NCI-H82 (cell line): ENCODE data around the gene SSX2IP.
A peak's percentile ranks its signal among the peaks of the same experiment; 100 is the strongest.
"Not testable (repeated sequence)": the region's sequence is repeated elsewhere in the genome, so short reads cannot be mapped to it uniquely, and the experiment has no call there.

Experiments
- DNase-seq: peaks from one replicate; lab custom pipeline; 2025; lab: John Stamatoyannopoulos, UW

SSX2IP gene

DNA sequence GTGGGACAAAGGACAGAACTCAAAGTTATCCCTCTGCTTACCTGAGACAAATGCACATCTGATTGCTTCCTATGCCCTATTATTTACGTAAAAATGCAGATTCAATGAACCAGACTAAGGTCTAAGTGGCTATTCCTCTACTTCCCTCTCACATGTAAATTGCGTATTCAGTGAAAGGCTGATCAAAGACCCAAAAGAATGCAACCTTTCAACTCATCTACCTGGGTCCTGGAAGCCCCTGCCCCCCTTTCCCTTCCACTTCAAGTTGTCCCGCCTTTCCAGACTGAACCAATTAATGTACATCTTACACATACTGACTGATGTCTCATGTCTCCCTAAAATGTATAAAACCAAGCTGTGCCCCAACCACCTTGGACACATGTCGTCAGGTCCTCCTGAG lies 14.6 kb downstream of the SSX2IP start:
- DNase-seq, result no peak

DNA sequence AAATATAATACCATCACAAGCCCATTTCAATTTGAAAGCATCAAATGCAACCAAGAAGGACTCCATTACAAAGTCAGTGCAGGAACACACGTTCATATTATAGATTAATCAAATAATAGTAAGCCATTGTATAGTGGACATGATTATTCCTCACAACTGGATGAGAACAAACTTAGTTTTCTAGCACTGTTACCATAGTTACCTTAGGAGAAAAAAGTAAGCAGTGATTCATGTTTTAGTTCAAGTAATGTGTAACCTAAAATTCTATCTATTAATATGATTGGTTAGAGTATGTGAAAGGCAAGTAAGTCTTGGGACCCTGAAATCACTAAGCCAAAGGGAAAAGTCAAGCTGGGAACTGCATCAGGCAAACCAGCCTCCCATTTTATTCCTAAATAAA lies 15.2 kb downstream of the SSX2IP start:
- DNase-seq, result no peak

DNA sequence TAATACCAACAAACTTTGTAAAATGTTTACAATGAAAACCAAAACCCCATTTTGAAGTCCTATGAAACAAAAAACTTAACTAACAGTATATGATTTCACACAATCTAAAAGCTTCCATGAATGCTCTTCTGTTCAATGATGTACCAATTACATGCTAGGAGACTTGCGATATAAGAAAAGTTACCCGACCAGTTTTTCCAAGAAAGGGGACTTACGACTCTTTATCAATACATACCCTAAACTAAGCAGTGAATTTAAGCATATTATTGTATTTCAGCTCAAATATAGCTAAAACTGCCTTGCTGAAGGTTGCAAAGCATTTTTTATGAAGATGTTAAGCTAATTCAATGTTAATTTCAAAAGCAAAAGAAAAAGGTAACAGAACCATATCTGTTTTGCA lies 15.6 kb downstream of the SSX2IP start:
- no peak for DNase-seq

DNA sequence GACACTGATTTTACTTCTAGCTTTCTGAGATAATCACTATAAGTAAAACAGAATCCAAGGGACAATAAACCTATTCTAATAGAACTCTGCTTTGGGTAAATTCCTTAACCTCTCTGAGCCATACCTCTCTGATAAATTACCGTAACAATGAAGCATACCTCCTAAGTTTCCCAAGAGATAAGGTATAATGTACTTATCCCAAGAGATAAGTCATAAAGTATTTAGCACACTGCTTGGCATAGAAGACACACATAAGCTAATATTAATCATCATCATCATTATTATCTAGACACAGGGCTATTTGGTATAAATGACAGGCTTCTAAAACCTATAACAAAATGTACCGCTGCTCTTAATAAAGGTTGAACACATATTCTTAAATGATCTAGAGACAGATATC lies 16.2 kb downstream of the SSX2IP start:
- no peak for DNase-seq

DNA sequence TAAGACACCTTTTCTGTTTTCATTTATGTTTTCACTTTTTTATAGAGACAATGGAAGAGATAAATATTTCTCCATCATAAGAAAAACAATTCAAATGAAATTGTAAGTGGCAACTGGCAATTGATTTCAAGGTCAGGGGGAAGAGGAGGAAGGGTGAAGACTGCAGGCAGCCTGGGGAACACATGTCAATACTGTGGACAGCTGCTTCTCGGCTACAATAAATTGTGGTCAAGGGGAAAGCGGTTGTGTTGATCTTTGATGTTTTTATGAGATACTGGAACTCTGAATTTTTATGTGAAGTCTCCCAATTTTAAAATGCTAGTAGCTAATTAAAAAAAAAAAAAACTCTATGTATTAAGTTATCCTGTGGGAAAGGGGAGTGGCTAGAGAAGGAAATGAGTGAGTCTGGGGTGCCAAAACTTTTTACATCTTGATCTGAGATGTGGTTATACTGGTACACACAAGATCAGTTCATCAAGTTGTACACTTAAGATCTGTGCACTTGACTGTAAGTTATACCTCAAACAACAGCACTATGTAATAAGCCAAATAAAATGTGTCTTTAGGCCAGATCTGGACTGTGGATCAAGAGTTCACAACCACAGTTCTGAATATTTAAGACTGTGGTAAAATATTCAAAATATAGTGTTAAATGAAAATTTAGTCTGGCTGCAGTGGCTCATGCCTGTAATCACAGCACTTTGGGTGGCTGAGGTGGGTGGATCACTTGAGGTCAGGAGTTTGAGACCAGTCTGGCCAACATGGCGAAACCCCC lies 18.0 kb downstream of the SSX2IP start:
- DNase-seq, result peak; percentile 10

DNA sequence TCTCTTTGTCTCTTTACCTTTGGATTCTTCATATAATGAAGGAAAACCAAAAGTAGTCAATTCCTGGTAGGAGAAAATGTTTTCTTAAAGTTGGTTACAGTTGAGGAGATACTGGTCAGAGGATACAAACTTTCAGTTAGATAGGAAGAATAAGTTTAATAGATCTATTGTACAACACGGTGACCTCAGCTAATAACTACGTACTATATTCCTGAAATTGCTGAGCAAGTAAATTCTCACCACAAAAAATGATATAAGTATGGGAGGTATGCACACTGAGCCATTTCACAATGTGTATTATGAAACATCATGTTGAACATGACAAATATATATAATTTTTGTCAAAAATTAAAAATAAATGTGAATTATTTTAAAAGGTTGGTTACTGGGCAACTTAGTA lies 20.4 kb downstream of the SSX2IP start:
- DNase-seq, result no peak

DNA sequence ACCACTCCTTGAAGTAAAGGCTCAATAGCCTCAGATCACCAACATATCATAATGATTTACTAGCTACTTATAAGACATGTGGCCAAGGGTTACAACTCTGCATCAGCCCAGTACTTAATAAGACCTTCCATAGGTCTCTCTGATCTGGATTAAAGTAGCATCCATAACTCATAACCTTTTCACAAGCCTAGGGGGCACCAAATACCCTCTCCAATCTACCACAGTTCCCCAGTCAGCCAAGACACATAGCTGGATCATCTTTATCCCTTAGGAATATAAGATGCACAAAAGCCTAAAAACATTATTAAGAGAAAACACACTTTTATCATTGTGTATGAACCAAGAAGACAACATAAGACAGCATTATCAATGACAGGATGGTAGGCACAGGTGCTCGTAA lies 22.1 kb downstream of the SSX2IP start:
- peak; percentile 62 for DNase-seq

DNA sequence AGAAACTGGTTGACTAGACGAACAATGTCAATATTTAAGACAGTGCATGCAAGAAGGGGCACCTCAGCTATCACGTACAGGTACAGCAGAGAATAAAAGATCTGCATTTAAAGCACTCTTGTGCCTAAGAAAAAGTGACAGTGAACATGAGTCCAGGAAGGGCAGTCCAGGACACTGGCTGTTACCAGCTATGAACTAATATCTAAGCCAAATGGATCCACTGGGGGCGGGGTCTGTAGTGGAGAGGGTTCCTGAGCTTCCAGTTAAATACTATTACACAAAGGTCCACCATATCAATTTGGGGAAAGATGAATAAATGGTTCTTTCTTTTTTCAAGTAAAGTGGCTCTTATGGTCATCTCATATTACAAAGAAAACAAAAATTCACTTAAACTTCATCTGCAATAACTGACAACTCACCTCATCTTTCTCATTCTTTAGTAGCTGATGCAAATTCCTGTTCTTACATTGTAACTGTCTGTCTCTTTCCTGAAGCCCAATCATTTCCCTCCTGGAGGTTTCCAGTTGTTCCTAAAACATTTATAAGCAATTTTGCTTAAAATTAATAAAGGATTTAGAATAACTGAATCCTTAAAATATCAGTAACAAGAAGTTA lies 24.5 kb downstream of the SSX2IP start:
- peak; percentile 72 for DNase-seq

DNA sequence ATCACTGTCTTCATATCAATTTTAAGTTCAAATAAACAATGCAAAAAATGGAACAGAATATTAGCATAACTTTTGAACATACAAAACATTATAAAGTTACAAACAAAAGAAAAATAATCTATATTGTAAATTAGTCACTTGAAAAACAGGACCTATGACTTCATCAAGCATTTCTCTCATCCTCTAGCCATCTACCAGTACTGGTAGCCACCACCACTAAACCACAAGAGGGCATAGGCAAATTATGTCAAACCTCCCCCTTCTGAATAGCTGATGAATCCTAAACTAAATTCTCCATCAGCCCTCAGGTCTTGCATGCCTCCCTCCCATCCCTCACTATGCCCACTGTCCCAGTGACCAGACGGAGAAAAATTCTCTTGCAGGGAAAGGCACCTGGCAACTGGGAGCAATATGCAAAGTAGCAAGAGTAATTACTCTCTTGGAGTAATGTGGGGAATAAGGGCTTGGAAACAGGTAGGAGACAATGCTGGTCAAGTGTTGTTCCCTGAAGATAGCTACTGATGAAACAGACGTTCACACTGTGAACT lies 37.1 kb downstream of the SSX2IP start:
- DNase-seq, result peak; percentile 21

DNA sequence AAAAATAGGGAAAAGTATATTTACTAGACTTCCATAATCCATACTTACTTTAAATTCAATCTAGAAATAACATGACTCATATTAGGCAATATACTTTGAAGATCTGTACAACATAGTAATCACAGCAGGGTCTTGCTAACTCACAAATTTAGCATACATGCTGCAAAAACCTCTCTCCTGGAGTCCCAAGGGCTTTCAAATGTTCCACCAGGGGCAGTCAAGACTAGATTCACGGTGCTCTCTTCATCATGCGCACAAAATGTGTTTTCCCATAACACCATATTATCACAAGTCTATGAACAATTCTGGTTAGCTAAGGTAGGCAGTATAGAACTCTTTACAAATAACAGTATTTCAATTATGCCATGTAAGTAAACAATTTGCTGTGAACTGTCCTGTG lies 45.8 kb downstream of the SSX2IP start:
- DNase-seq, result no peak

DNA sequence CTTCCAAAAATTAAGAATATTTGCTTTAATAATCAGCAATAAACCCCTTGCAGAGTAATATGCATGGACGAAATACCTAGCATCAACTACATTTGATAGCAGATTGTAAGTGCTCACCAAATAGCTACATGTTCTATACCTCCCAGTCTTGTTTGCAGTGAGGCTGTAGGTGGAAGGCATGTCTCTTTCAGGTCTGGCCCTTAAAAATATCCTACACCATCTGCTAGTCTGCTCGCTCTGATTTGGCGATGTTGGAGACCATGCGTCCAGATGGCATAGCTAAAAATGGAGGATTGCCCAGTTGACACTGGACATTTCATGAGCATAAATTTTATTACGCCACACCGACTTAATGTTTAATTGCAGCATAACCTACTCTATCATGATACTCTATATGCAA lies 47.1 kb downstream of the SSX2IP start:
- no peak for DNase-seq

DNA sequence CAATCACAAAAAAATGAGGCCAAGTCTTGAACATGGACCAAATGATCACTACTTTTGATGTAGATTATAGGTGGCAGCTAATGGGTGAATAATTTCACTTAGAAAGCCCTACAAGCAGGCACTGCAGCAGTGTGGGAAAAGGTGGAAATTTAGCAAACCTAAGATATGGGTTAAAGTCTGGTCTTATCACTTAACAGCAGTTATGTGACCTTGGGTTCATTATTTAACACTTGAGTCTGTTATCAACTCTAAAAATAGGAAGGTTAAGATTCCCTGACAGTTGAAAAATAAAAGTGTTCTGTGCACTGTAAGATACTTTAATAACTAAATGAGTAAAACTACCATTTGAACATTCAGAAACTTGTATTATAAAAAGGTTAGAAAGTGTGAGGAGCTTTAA lies 47.5 kb downstream of the SSX2IP start:
- DNase-seq, result no peak

DNA sequence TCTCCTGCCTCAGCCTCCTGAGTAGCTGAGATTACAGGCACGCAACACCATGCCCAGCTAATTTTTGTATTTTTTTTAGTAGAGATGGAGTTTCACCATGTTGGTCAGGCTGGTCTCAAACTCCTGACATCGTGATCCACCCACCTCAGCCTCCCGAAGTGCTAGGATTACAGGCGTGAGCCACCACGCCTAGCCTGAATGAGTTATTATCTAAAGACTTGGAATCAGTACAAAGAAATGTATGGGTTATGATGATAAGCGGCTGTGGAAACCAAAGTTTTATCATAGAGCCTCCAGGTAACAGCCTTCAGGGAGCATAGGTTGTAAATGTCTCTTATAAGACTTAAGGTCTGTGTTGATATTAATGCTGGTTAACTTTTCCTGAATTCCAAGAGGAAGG lies 50.5 kb downstream of the SSX2IP start:
- DNase-seq, result not testable (repeated sequence)

DNA sequence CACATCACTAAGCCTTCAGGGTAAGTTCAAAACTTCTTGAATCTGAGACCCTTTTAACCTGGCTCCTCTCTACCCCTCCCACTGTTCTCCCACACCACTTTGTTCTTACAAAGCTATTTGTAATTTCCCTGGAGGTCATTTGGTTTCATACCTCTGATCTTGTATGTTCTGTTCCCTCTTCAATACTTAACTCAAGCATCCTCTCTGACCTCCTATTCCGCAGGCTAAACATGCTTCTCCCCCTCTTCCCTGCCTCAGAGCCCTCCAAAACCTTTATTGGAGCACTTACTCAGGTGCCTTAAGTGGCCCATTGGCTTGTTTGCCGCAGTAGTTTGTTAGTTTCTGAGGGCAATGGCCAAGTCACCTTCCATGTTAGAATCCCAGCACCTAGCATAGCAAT lies 54.8 kb downstream of the SSX2IP start:
- no peak for DNase-seq

DNA sequence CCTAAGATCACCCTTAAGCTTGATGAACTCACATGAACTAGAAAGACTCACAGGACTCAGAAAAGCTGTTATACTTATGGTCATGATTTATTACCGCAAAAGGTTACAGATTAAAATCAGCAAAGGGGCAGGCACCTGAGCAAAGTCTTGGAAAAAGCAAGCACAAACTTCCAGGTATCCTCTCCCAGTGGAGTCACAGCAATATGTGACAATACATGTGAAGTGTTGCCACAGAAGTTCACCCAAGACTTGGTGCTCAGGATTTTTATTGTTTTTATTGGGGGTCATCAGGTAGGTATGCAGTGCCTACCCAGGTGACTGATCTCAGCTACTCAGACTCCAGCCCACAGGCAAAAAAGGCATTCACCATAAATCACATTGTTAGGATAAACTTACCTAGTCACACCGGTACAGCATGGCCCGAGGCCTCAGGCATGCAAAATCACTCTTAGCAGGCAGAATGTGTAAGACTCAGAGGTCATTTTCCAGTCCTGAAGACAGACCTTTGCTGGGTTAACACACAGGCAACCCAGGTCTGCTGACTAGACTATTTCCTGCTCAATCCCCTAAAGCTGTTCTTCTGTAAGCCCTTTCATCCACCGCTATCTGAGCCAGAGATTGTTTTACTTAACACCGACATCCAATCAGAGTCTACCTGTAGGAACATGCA lies 55.6 kb downstream of the SSX2IP start:
- DNase-seq, result peak; percentile 62

DNA sequence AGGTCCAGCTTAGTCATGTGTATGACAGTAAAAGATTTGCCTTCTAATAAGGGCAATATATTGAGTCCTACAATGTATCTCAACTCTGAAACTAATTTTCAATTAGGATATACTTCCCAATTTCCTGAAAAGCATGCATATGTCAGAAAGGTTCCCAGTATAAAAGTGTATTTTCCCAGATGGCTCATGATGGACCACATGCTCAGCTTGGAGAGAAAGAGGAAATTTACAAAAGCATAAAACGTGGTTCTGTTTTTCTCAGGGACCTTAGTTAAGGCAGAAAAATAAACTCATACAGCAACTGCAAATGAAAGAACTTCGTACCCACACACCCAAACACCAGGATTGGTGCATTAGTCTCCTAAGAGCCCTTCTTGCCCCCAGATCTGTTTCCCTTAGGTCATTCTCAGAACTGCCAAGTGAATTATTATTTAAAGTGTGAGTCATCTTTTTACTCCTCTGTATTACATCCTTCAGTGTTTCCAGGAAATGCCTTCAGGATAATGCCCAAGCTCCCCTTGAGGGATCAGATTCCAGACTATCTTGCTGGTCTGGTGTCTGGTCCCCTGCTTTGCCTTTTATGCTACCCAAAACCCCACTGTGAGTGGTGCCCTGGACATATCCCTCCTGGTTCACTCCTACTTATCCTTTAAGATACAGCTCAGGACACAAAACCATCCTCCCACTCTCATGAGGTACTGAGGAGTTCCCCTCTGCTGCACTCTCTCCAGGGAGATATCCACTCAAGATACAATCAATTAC lies 57.4 kb downstream of the SSX2IP start:
- DNase-seq, result no peak

DNA sequence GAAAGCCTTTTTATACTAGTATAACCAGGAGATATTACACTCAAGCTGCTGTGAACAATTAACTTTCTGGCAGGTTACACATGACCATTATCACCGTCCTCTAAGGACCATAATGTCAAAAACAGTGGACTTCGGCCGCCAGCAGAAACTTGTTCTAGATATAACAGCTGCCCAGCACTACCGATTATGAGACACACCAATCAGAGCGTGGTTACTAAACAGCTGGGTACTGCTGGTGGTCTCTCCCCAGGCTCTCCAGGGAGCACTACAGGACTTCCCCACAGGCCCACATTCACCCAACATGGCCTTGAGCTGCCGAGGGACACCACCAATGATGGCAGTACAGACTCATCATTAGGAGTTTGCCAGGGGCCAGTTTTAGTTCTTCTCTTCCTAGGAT lies 58.1 kb downstream of the SSX2IP start:
- DNase-seq, result no peak

DNA sequence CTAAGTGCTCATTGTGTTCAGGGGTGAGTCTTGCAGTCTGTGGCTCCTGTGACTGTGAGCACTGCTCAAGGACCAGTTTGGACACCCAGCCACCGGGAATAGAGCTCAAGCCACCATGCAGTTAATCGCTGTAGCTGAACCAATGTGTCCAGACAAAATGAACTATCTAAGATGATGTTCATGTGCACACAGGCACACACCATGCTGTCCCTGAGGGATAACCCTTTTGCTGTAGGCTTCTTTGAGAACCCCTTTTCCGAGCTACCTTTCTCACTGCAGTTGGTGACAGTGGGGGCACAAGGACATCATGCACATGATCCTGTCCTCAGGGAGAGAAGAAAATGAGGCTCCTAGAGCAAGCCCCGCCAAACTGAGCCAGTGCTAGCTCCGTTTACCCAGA lies 65.4 kb downstream of the SSX2IP start:
- no peak for DNase-seq

DNA sequence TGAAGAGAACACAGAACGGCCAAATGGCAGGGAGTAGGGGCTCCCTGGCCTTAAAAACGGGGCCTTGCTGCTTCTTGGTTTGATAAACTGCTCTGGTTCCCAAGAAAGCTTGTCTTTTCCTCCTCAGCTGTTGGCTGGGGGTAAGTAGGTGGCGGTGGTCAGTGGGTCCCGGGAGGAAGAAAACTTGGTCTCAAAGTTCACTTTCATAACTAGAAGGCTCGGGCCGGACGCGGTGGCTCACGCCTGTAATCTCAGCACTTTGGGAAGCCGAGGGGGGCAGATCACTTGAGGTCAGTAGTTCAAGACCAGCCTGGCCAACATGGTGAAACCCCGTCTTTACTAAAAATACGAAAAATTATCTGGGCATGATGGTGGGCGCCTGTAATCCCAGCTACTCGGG lies 68.7 kb downstream of the SSX2IP start:
- no peak for DNase-seq

DNA sequence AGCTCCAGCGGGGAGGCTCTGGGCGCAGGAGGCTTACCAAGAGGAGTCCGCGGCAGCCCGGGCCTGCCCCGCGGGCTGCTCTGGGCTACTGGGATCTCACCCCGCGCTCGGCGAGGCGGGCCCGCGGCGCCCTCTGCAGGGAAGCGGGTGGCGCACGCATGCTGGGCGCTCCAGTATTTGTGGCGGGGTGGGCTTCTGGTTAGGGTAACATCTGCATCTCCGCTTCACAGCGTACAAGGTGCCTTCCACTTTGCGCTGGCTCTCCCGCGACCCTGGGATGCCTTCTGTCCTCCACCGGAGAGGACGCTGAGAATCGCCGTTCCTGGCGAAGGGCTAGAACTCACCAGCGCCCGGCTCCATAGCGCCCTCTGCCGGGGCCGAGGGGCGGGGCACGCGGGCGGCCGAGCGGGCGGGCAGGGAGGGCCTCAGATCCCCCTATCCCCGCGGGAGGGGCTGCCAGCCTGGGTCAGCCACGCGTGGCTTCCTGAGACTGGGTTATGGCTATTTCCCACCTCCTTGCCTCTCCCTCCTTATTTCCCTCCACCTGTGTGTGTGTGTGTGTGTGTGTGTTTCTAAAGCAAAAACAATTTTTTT lies 69.4 kb downstream of the SSX2IP start:
- DNase-seq, result peak; percentile 75

DNA sequence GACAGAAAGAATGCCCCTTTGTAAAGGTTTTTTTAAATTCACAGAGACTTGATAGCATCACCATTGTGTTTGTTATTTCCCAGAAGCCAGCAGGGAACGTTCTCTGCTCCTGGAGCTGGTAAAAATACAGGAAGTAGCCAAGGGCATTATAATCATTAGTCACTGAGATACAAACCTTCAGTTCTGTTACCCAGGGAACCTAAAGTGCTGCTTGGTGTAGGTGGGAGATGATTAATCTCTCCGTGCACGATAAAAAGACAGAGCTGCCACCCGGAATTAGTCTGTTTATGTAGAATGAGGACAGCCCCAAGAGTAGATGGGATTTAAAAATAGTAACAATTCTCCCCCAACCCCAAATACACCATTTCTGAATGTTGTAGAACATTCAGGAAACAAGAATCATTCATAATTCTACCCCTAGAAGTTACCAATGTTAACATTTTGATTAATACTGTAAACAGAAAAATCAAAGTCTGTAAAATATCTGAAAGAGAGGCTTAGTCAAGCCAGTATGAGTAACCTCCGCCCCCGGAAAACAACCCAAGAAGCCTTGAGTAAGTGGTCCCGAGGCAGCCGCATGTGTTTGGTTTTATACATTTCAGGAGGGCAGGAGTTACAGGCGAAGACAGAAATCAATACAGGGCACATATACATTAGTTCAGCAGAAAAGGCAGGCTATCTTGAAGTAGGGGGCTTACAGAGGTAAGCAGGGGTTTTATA lies 70.7 kb downstream of the SSX2IP start:
- no peak for DNase-seq
